HG03135 (cell line): Measurements from ENCODE around the gene OR1K1.

Experiments
- ATAC-seq: cut with Tn5 transposase; IDR thresholded peaks from one replicate; pipeline ENCODE4 v1.9.1; 2021; ENCODE audit warnings: mild to moderate bottlenecking, moderate library complexity; ENCODE audit not compliant: unreplicated experiment

Gene OR1K1

GRCh38 chr9:122848256-122848943, 48.5 kb downstream of the OR1K1 start:
- no peak for ATAC-seq
